NCI-H1694 treated with DMSO at 0.1 percent for 48 hours (cell line): ENCODE results near the gene MT1H.
"Not testable (repeated sequence)": the region's sequence is repeated elsewhere in the genome, so short reads cannot be mapped to it uniquely, and the experiment has no call there.

ENCODE experiments used
- DNase-seq: peaks from one replicate; lab custom pipeline; 2025; lab: John Stamatoyannopoulos, UW

The MT1H gene

GRCh38 chr16:56665286-56666261 is 4.0 kb upstream of the MT1H start:
- not testable (repeated sequence) for DNase-seq

DNA sequence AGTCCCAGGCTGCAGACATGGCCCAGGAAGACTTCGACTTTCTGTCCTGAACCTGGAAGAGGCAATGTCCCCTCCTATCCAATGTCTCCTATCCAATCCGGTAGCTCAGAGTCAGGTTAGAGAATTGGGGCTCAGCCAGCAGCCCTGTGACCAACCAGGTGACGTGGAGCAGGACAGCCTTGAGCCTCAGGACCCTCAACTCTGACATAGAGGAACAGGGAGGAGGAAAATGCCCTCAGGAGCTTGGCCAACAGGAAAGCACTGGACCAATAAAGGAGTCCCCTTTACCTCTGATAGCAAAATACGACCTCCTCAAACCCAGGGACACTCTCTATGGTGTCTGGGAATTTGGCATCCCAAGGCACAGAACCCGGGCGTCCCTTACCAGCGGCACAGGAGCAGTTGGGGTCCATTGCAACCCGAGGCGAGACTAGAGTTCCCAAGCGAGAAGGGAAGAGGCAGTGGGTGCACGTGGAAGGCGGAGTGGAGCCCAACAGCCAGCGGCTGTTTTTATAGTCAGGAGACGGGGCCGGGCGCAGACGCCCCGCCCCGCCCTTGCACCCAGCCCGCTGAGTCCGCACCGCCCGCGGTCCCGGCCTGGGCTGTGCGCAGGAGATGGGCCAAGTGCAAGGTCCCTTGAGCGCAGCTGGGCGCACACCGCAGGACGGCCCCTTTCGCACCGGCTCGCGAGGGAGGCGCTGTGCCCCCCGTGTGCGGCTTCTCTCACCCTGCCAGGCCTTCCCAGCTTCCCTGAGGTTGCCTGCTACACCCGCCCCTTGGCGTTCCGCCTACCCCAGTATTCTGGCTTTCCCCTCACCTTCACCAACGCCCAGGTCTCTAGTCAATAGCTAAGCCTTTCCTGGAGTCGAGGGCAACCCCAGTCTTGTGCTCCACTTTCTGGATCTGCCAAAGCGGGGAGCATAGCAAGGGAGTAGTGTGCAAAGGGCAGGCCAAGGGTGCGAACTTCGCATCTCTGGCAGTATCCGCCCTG is 1.7 kb upstream of the MT1H start, which contains the start of gene MT1G:
Gene MT1G (minus strand): TSS at position 485 of the 991 bp plus-strand sequence. CDS start 72 bp downstream, at position 413.
- DNase-seq, result no peak

DNA sequence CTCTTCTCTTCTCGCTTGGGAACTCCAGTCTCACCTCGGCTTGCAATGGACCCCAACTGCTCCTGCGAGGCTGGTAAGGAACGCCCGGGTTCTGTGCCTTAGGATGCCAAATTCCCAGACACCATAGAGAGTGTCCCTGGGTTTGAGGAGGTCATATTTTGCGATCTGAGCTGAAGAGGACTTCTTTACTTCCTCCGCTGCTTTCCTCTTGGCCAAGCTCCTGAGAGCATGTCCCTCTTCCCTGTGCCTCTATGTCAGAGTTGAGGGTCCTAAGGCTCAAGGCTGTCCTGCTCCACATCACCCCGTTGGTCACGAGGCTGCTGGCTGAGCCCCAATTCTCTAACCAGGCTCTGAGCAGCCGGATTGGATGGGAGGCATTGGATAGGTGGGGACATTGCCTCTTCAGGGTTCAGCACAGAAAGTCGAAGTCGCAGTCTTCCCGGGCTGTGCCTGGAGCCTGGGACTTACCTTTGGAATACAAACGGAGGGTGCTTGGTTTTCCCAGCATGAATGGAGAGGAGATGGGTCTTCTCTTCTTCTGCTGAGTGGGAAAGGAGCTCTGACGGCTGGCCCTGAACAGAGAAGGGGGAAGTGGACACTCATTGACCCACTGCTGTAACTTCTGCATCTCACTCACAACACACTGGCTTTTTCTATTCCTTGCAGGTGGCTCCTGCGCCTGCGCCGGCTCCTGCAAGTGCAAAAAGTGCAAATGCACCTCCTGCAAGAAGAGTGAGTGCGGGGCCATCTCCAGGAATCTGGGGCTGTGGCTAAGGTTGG is 416 bp downstream of the MT1H start:
- DNase-seq, result no peak

GRCh38 chr16:56670620-56670934 is 963 bp downstream of the MT1H start:
- no peak for DNase-seq

- not testable (repeated sequence) for DNase-seq
Measured at GRCh38 chr16:56671691-56672090, 2.1 kb downstream of the MT1H start.

DNA sequence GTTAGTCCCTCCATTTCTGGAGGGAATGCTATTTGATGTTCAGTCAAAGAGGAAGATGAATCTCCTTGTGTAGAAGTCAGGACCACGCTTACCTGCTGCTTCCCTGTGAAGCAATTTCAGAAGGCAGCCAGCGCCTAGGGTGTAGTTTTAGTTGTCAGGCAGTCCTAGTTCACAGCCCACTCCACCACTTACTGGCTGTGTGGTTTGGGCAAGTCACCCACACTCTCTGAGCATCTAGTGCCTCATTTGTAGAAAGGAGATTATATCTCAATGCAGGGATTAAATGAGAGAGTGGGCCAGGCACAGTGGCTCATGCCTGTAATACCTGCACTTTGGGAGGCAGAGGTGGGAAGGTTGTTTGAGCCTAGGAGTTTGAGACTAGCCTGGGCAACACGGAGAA is 2.6 kb downstream of the MT1H start:
- not testable (repeated sequence) for DNase-seq

DNA sequence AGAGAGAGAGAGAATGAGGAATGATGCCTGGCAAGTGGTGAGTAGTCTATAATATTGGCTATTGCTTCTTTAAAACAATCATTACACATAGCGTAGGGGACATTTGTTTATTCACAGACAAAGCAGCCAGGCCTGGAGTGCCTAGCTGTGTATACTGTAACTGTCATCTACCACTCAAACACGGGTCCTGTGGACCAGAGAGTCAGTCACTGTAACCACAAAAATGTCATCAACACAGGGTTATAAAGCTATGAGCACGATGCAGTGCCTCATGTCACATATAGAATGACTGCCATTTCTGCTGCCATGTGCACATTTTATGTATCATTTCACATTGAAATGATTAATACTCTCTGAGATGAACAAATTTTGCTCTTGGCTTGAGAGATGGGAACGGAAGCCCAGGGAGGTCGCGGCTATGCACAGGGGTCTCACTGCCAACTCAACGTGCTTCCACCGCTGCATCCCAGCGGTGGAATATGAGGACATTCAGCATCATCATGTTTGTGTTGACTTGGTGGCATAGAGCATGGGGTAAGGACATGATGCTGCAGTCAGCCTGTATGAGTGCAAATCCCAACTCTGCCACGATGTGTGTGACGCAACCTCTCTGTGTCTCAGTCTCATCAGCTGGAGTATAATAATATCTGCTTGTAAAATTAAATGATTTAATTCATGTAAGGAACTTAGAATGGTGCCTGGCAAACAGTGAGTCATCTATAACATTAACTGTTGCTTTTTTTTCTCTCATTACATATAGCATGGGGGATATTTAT is 3.3 kb downstream of the MT1H start:
- peak; percentile 2 for DNase-seq

GRCh38 chr16:56673921-56674320 is 4.3 kb downstream of the MT1H start:
- DNase-seq, result no peak

DNA sequence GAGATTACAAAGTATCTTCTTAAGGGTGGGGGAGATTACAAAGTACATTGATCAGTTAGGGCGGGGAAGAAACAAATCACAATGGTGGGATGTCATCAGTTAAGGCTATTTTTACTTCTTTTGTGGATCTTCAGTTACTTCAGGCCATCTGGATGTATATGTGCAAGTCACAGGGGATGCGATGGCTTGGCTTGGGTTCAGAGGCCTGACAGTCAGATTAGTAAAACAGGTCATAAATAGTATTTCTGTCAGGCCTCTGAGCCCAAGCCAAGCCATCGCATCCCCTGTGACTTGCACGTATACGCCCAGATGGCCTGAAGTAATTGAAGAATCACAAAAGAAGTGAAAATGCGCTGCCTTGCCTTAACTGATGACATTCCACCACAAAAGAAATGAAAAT is 5.0 kb downstream of the MT1H start:
- DNase-seq, result not testable (repeated sequence)

- no peak for DNase-seq
Measured at GRCh38 chr16:56675685-56676210, 6.1 kb downstream of the MT1H start.

DNA sequence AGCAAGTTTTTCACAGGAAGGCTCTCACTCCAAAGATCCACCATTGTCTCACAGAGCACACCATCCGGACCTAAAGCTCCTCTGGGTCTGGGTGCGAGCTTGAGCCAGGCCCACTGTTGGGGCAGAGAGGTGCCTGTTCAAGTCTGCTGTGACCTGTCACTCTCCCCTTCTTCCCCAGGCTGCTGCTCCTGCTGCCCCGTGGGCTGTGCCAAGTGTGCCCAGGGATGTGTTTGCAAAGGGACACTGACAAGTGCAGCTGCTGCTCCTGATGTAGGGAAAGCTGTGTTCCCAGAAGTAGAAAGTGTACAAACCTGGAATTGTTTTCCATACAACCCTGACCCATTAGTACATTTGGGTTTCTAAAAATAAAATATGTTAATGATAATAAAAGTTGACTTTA is 7.9 kb downstream of the MT1H start:
- no peak for DNase-seq

GRCh38 chr16:56679078-56679730 is 9.6 kb downstream of the MT1H start:
- DNase-seq, result no peak

- no peak for DNase-seq
Measured at GRCh38 chr16:56679818-56680217, 10.2 kb downstream of the MT1H start.

GRCh38 chr16:56681939-56682702 is 12.5 kb downstream of the MT1H start, which contains the start of gene MT1X:
MT1X (plus strand) TSS chr16:56682470; CDS start chr16:56682541, 71 bp downstream.
- DNase-seq, result peak; percentile 83

- DNase-seq, result peak; percentile 17
Measured at GRCh38 chr16:56682703-56683397, 13.2 kb downstream of the MT1H start.

GRCh38 chr16:56683424-56684172 is 14.0 kb downstream of the MT1H start:
- DNase-seq, result no peak

GRCh38 chr16:56684256-56684925 is 14.8 kb downstream of the MT1H start:
- no peak for DNase-seq
